Measurements from ENCODE around the gene FNTB. TPM values are rescaled to one million over a fixed set of nuclear protein-coding genes. Genes with fewer than 3 reads are reported as not detected.
A peak's percentile ranks its signal among the peaks of the same experiment; 100 is the strongest.

FNTB gene
- total RNA-seq, 1 donor from 2014 or later = 16.9 TPM

GRCh38 chr14:64966976-64967375, 19.7 kb upstream of the FNTB start:
- no peak for TF ChIP-seq CTCF (IDR thresholded peaks at IDR 0.05; ENCODE audit: unreplicated experiment)
- H3K9me3 Mint-ChIP-seq (ENCODE audit: unreplicated experiment) = no peaks in the 10 kb centered on the region
- peaks cover 9% of the 10 kb centered on the region for H3K27me3 Mint-ChIP-seq (ENCODE audit: unreplicated experiment)
- H3K36me3 Mint-ChIP-seq (ENCODE audit: low read depth, unreplicated experiment) = no peaks in the 10 kb centered on the region
- H3K27ac Mint-ChIP-seq (ENCODE audit: unreplicated experiment) = no peak overlapping the region
- no peak for DNase-seq (ENCODE audit: low spot score)
- H3K4me1 Mint-ChIP-seq (ENCODE audit: unreplicated experiment) = peaks cover 17% of the 10 kb centered on the region
- no peak overlapping the region for H3K4me3 Mint-ChIP-seq (ENCODE audit: unreplicated experiment)

GRCh38 chr14:64968167-64968566, 18.5 kb upstream of the FNTB start:
- Mint-ChIP-seq H3K36me3 (ENCODE audit: low read depth, unreplicated experiment) (no peaks in the 10 kb centered on the region), H3K27ac (ENCODE audit: unreplicated experiment) (no peak overlapping the region), H3K9me3 (ENCODE audit: unreplicated experiment) (no peaks in the 10 kb centered on the region), H3K4me3 (ENCODE audit: unreplicated experiment) (peak overlapping the region; percentile 14), H3K27me3 (ENCODE audit: unreplicated experiment) (peaks cover 13% of the 10 kb centered on the region), H3K4me1 (ENCODE audit: unreplicated experiment) (peaks cover 12% of the 10 kb centered on the region)
- no peak for TF ChIP-seq CTCF (IDR thresholded peaks at IDR 0.05; ENCODE audit: unreplicated experiment)
- DNase-seq (ENCODE audit: low spot score) = no peak

GRCh38 chr14:64968651-64969050, 18.0 kb upstream of the FNTB start:
- Mint-ChIP-seq H3K4me1 (ENCODE audit: unreplicated experiment) (peaks cover 12% of the 10 kb centered on the region), H3K27ac (ENCODE audit: unreplicated experiment) (no peak overlapping the region)
- DNase-seq (ENCODE audit: low spot score) = no peak

GRCh38 chr14:64970041-64970440, 16.7 kb upstream of the FNTB start:
- no peak for DNase-seq (ENCODE audit: low spot score)
- Mint-ChIP-seq H3K9me3 (ENCODE audit: unreplicated experiment) (no peaks in the 10 kb centered on the region), H3K27ac (ENCODE audit: unreplicated experiment) (no peak overlapping the region), H3K36me3 (ENCODE audit: low read depth, unreplicated experiment) (no peaks in the 10 kb centered on the region), H3K4me1 (ENCODE audit: unreplicated experiment) (peaks cover 16% of the 10 kb centered on the region), H3K4me3 (ENCODE audit: unreplicated experiment) (peak overlapping the region; percentile 65), H3K27me3 (ENCODE audit: unreplicated experiment) (peaks cover 14% of the 10 kb centered on the region)
- TF ChIP-seq CTCF (IDR thresholded peaks at IDR 0.05; ENCODE audit: unreplicated experiment) = no peak

More at GRCh38 chr14:64968651-64969050, 18.0 kb upstream of the FNTB start:
- Mint-ChIP-seq H3K36me3 (ENCODE audit: low read depth, unreplicated experiment) (no peaks in the 10 kb centered on the region), H3K4me3 (ENCODE audit: unreplicated experiment) (no peak overlapping the region), H3K27me3 (ENCODE audit: unreplicated experiment) (peaks cover 13% of the 10 kb centered on the region), H3K9me3 (ENCODE audit: unreplicated experiment) (no peaks in the 10 kb centered on the region)
- TF ChIP-seq CTCF (IDR thresholded peaks at IDR 0.05; ENCODE audit: unreplicated experiment) = no peak

GRCh38 chr14:64970776-64971477, 15.8 kb upstream of the FNTB start:
- no peak for DNase-seq (ENCODE audit: low spot score)
- peaks cover 16% of the 10 kb centered on the region for H3K4me1 Mint-ChIP-seq (ENCODE audit: unreplicated experiment)

More at GRCh38 chr14:64970776-64971477, 15.8 kb upstream of the FNTB start:
- Mint-ChIP-seq H3K27ac (ENCODE audit: unreplicated experiment) (no peak overlapping the region), H3K9me3 (ENCODE audit: unreplicated experiment) (no peaks in the 10 kb centered on the region), H3K4me3 (ENCODE audit: unreplicated experiment) (peak overlapping the region; percentile 88), H3K36me3 (ENCODE audit: low read depth, unreplicated experiment) (no peaks in the 10 kb centered on the region), H3K27me3 (ENCODE audit: unreplicated experiment) (peaks cover 14% of the 10 kb centered on the region)
- TF ChIP-seq CTCF (IDR thresholded peaks at IDR 0.05; ENCODE audit: unreplicated experiment) = no peak

Data from endothelial cell (in vitro differentiated cells).